PC-3 (cell line): ENCODE results near the gene WHAMM.

ENCODE experiments used
- CTCF ChIP-seq: fragments of 300-600 bp; sonication (generic); conservative IDR thresholded peaks from 2 replicates; pipeline ENCODE4 v1.5.1; 2017; ENCODE audit warnings: antibody characterized with exemption, low read depth, mild to moderate bottlenecking, low read length
- EZH2 ChIP-seq: fragments of 300-600 bp; sonication (generic); IDR thresholded peaks from one replicate; pipeline ENCODE4 v1.6.1; 2017; ENCODE audit warnings: antibody characterized with exemption, mild to moderate bottlenecking, low read length; ENCODE audit not compliant: unreplicated experiment
- EZH2phosphoT487 ChIP-seq: fragments of 300-600 bp; sonication (generic); IDR thresholded peaks from 2 replicates; pipeline ENCODE4 v1.6.1; 2018; ENCODE audit warnings: mild to moderate bottlenecking, antibody characterized with exemption, low read length, borderline replicate concordance

GRCh38 chr15:82764740-82765139 is 44.7 kb upstream of the WHAMM start:
- TF ChIP-seq CTCF (no peak), EZH2 (no peak), EZH2phosphoT487 (no peak)
